ENCODE results near the gene AOC2. TPM values are rescaled to one million over a fixed set of nuclear protein-coding genes. Genes with fewer than 3 reads are reported as not detected.
A peak's percentile ranks its signal among the peaks of the same experiment; 100 is the strongest.

AOC2 gene
- polyA plus RNA-seq, 1 donor (not counting 4 experiments of a cell fraction or from before 2014, with no cell fraction given) = 0.94 TPM

- Histone ChIP-seq H3K27ac (ENCODE audit: control insufficient read depth, insufficient read depth, low read length) (peak overlapping the region; percentile 97), H2AFZ (ENCODE audit: control insufficient read depth, low read length) (peak overlapping the region; percentile 99), H3K27me3 (ENCODE audit: control insufficient read depth, extremely low read depth, insufficient read depth, low read length) (no peaks in the 10 kb centered on the region), H3K4me2 (ENCODE audit: control insufficient read depth, extremely low read depth, insufficient read depth, low read depth, low read length) (peak overlapping the region; percentile 86), H3K9ac (ENCODE audit: control insufficient read depth, extremely low read depth, insufficient read depth, low read length) (peak overlapping the region; percentile 97), H3K36me3 (ENCODE audit: control insufficient read depth in 2 of 2, extremely low read depth in 1 of 2, insufficient read depth in 2 of 2, low read length in 2 of 2) (peaks cover 15% of the 10 kb centered on the region in 2 experiments), H3K4me1 (ENCODE audit: control insufficient read depth, extremely low read depth, insufficient read depth, low read length) (peaks cover 19% of the 10 kb centered on the region), H4K20me1 (ENCODE audit: control insufficient read depth, extremely low read depth, insufficient read depth, low read length) (no peaks in the 10 kb centered on the region), H3K4me3 (ENCODE audit: control insufficient read depth in 2 of 3, extremely low read depth in 1 of 3, insufficient read depth in 2 of 3, low read depth in 1 of 3, low read length in 3 of 3) (peak overlapping the region; percentile 81 to 96 (median 94)), H3K9me1 (ENCODE audit: control insufficient read depth, extremely low read depth, insufficient read depth, low read length) (no peaks in the 10 kb centered on the region), H3K79me2 (ENCODE audit: control insufficient read depth, insufficient read depth, low read length) (peaks cover 42% of the 10 kb centered on the region), H3K9me3 (ENCODE audit: control insufficient read depth, low read depth, low read length) (no peaks in the 10 kb centered on the region)
- DNase-seq (ENCODE audit: low read depth, low spot score) (no peak), FAIRE-seq (no peak)
- dilution Hi-C loops (cut with MboI; ENCODE audit: extremely low pct_ligation_motif_present, low sequenced_read_pairs) = loop anchor here (25.0 kb wide), 1 partner anchor 103 kb away; no protein-coding TSS in a partner anchor
- TF ChIP-seq EZH2 (IDR thresholded peaks at IDR 0.05; ENCODE audit: low read length) = no peak
- TF ChIP-seq, protein P1, sequence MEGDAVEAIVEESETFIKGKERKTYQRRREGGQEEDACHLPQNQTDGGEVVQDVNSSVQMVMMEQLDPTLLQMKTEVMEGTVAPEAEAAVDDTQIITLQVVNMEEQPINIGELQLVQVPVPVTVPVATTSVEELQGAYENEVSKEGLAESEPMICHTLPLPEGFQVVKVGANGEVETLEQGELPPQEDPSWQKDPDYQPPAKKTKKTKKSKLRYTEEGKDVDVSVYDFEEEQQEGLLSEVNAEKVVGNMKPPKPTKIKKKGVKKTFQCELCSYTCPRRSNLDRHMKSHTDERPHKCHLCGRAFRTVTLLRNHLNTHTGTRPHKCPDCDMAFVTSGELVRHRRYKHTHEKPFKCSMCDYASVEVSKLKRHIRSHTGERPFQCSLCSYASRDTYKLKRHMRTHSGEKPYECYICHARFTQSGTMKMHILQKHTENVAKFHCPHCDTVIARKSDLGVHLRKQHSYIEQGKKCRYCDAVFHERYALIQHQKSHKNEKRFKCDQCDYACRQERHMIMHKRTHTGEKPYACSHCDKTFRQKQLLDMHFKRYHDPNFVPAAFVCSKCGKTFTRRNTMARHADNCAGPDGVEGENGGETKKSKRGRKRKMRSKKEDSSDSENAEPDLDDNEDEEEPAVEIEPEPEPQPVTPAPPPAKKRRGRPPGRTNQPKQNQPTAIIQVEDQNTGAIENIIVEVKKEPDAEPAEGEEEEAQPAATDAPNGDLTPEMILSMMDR (optimal IDR thresholded peaks at IDR 0.05 in 1 of 3, IDR thresholded peaks at IDR 0.05 in 1 of 3, conservative IDR thresholded peaks at IDR 0.05 in 1 of 3; ENCODE audit: extremely low read depth in 1 of 3, insufficient read depth in 2 of 3, low read length in 3 of 3) = no peak
These were observed 10.5 kb upstream of the AOC2 start for GRCh38 chr17:42833767-42834422.

DNA sequence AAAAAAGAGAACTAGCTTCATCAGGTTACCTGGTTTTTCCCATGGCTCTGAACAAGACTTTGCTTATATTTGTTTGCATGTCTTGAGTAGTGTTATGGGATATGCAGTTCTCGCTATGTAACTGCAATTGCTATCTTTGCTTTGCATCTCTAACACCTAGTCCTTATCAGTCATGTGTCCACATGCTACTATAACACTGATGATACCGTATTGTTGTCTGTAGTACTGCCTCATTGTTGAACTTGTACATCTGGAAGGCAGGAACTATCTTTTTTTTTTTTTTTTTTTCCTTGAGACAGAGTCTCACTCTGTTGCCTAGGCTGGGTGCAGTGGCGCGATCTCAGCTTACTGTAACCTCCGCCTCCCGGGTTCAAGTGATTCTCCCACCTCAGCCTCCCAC lies 8.6 kb upstream of the AOC2 start:
- H3K9me1 ChIP-seq (ENCODE audit: control insufficient read depth, extremely low read depth, insufficient read depth, low read length) = no peaks in the 10 kb centered on the region
- TF ChIP-seq, protein P1 (optimal IDR thresholded peaks at IDR 0.05 in 1 of 3, IDR thresholded peaks at IDR 0.05 in 1 of 3, conservative IDR thresholded peaks at IDR 0.05 in 1 of 3; ENCODE audit: extremely low read depth in 1 of 3, insufficient read depth in 2 of 3, low read length in 3 of 3) = no peak
- no peak for TF ChIP-seq EZH2 (IDR thresholded peaks at IDR 0.05; ENCODE audit: low read length)
- H3K9me3 ChIP-seq (ENCODE audit: control insufficient read depth, low read depth, low read length) = no peaks in the 10 kb centered on the region
- FAIRE-seq (no peak), DNase-seq (ENCODE audit: low read depth, low spot score) (no peak)
- peaks cover 19% of the 10 kb centered on the region for H3K4me1 ChIP-seq (ENCODE audit: control insufficient read depth, extremely low read depth, insufficient read depth, low read length)
- dilution Hi-C loops (cut with MboI; ENCODE audit: extremely low pct_ligation_motif_present, low sequenced_read_pairs) = loop anchor here (25.0 kb wide), 1 partner anchor 102 kb away; no protein-coding TSS in a partner anchor
- H3K36me3 ChIP-seq (ENCODE audit: control insufficient read depth in 2 of 2, extremely low read depth in 1 of 2, insufficient read depth in 2 of 2, low read length in 2 of 2) = peaks cover 23 to 25% of the 10 kb centered on the region in 2 experiments
- H4K20me1 ChIP-seq (ENCODE audit: control insufficient read depth, extremely low read depth, insufficient read depth, low read length) = no peaks in the 10 kb centered on the region
- H3K4me3 ChIP-seq (ENCODE audit: control insufficient read depth in 2 of 3, extremely low read depth in 1 of 3, insufficient read depth in 2 of 3, low read depth in 1 of 3, low read length in 3 of 3) = no peak overlapping the region
- H3K79me2 ChIP-seq (ENCODE audit: control insufficient read depth, insufficient read depth, low read length) = peaks cover 42% of the 10 kb centered on the region
- no peak overlapping the region for H2AFZ ChIP-seq (ENCODE audit: control insufficient read depth, low read length)
- no peaks in the 10 kb centered on the region for H3K27me3 ChIP-seq (ENCODE audit: control insufficient read depth, extremely low read depth, insufficient read depth, low read length)
- peak overlapping the region; percentile 2 for H3K4me2 ChIP-seq (ENCODE audit: control insufficient read depth, extremely low read depth, insufficient read depth, low read depth, low read length)
- H3K27ac ChIP-seq (ENCODE audit: control insufficient read depth, insufficient read depth, low read length) = no peak overlapping the region
- H3K9ac ChIP-seq (ENCODE audit: control insufficient read depth, extremely low read depth, insufficient read depth, low read length) = no peak overlapping the region
